CD14-positive monocyte (primary cell): ENCODE measurements around the gene ZC3H12C. TPM values are rescaled to one million over a fixed set of nuclear protein-coding genes. Genes with fewer than 3 reads are reported as not detected.

Experiments
- DNase-seq, 3 donors: peaks; one replicate each; pipeline ENCODE4 v3.0.0-alpha.2; 2011 to 2022
- H2AFZ ChIP-seq: 2 replicates; pipeline ENCODE4 v1.6.0; 2012; ENCODE audit warnings: mild to moderate bottlenecking, low read depth, low read length, inconsistent platforms; ENCODE audit not compliant: insufficient read depth, poor library complexity, severe bottlenecking
- H3K27ac ChIP-seq, 2 donors: 1 replicate in 1 of 2; 2 replicates in 1 of 2; pipeline ENCODE4 v1.5.1; 2012 to 2013; ENCODE audit warnings: low read length in 2 of 2, control low read depth in 1 of 2, inconsistent platforms in 1 of 2, low read depth in 1 of 2, mild to moderate bottlenecking in 1 of 2
- H3K27me3 ChIP-seq, 2 donors: one replicate each; pipeline versions ENCODE4 v1.6.0 to v1.6.1; 2011 to 2013; ENCODE audit warnings: low read length in 2 of 2; ENCODE audit not compliant: control insufficient read depth in 2 of 2, insufficient read depth in 2 of 2
- H3K36me3 ChIP-seq, 2 donors: replicated peaks in 1 of 2; 1 replicate in 1 of 2; 2 replicates in 1 of 2; pipeline versions ENCODE4 v1.5.1 to v1.6.1; 2012 to 2013; ENCODE audit warnings: low read length in 2 of 2, control low read depth in 1 of 2, inconsistent platforms in 1 of 2, mild to moderate bottlenecking in 1 of 2; ENCODE audit not compliant: insufficient read depth in 2 of 2, control insufficient read depth in 1 of 2
- H3K4me1 ChIP-seq, 2 donors: 1 replicate in 1 of 2; 2 replicates in 1 of 2; pipeline versions ENCODE4 v1.5.1 to v1.6.1; 2012 to 2013; ENCODE audit warnings: low read length in 2 of 2, control low read depth in 1 of 2, inconsistent platforms in 1 of 2, mild to moderate bottlenecking in 1 of 2, moderate library complexity in 1 of 2; ENCODE audit not compliant: insufficient read depth in 2 of 2, control insufficient read depth in 1 of 2
- H3K4me2 ChIP-seq: replicated peaks from 2 replicates; pipeline ENCODE3; 2012; ENCODE audit warnings: low read length, moderate library complexity, mild to moderate bottlenecking; ENCODE audit not compliant: poor library complexity, severe bottlenecking; ENCODE audit errors: extremely low read depth
- H3K4me3 ChIP-seq, 3 experiments: fragments of 200-600 bp in 1 of 3; sonication (generic) in 1 of 3; replicated peaks in 1 of 3; 1 replicate in 2 of 3; 2 replicates in 1 of 3; pipeline ENCODE4 v1.5.1; 2011 to 2013; ENCODE audit warnings: low read length in 3 of 3, mild to moderate bottlenecking in 3 of 3, control low read depth in 2 of 3, low read depth in 2 of 3, inconsistent platforms in 1 of 3, moderate library complexity in 1 of 3
- H3K79me2 ChIP-seq: 2 replicates; pipeline ENCODE4 v1.6.0; 2012; ENCODE audit warnings: mild to moderate bottlenecking, control low read depth, inconsistent platforms, low read length, moderate library complexity; ENCODE audit not compliant: insufficient read depth
- H3K9ac ChIP-seq: 2 replicates; pipeline ENCODE4 v1.6.0; 2017; ENCODE audit warnings: low read length, mild to moderate bottlenecking; ENCODE audit not compliant: insufficient read depth, poor library complexity, severe bottlenecking
- H3K9me3 ChIP-seq, 2 donors: replicated peaks in 1 of 2; 1 replicate in 1 of 2; 2 replicates in 1 of 2; pipeline versions ENCODE4 v1.5.1 to v1.6.1; 2012 to 2013; ENCODE audit warnings: low read length in 2 of 2, control low read depth in 1 of 2; ENCODE audit not compliant: control insufficient read depth in 1 of 2, insufficient read depth in 1 of 2
- H4K20me1 ChIP-seq: 2 replicates; pipeline ENCODE4 v1.6.0; 2012; ENCODE audit warnings: mild to moderate bottlenecking, low read length, control low read depth, moderate library complexity; ENCODE audit not compliant: insufficient read depth
- H3K27ac Mint-ChIP-seq, 7 donors: one replicate each; pipeline ENCODE4 v1.8.0; 2020; ENCODE audit warnings: mild to moderate bottlenecking in 7 of 7, mixed read lengths in 7 of 7, moderate library complexity in 6 of 7, inconsistent platforms in 2 of 7
- H3K27me3 Mint-ChIP-seq, 3 donors: one replicate each; pipeline ENCODE4 v1.8.0; 2021 to 2022; ENCODE audit warnings: low read depth in 3 of 3, mild to moderate bottlenecking in 3 of 3, mixed read lengths in 3 of 3, moderate library complexity in 3 of 3, inconsistent platforms in 1 of 3
- H3K36me3 Mint-ChIP-seq, 2 donors: one replicate each; pipeline ENCODE4 v1.8.0; 2020; ENCODE audit warnings: mixed read lengths in 2 of 2, inconsistent platforms in 1 of 2, mild to moderate bottlenecking in 1 of 2
- H3K4me1 Mint-ChIP-seq: one replicate; pipeline ENCODE4 v1.8.0; 2020; ENCODE audit warnings: mild to moderate bottlenecking, mixed read lengths
- H3K4me3 Mint-ChIP-seq, 2 donors: one replicate each; pipeline ENCODE4 v1.8.0; 2020; ENCODE audit warnings: mild to moderate bottlenecking in 2 of 2, mixed read lengths in 2 of 2, moderate library complexity in 1 of 2
- H3K9me3 Mint-ChIP-seq, 7 donors: one replicate each; pipeline ENCODE4 v1.8.0; 2020 to 2022; ENCODE audit warnings: mixed read lengths in 7 of 7, mild to moderate bottlenecking in 6 of 7, moderate library complexity in 6 of 7, inconsistent platforms in 2 of 7
- WGBS: methylation state at CpG from one replicate; pipeline ENCODE4 v1.1.5; 2013; ENCODE audit warnings: missing lambda C conversion rate; ENCODE audit not compliant: insufficient coverage; 5-methylcytosine and 5-hydroxymethylcytosine counted together
- intact Hi-C, 2 donors: fragments of 100-400 bp; cut with micrococcal nuclease; formaldehyde crosslinking; loops; one replicate each; pipeline versions ENCODE4 v1.15.0 to v1.15.1; 2023
- polyA plus RNA-seq, 3 donors: library from polyadenylated mRNA; depleted of rRNA in 1 of 3; unstranded in 2 of 3; stranded (reverse) in 1 of 3; fragments of 300-500 nt in 2 of 3; fragments of >200 nt in 1 of 3; fragmentation: Illumina TruSeq in 2 of 3; gene quantifications; 1 replicate in 2 of 3; 2 replicates in 1 of 3; pipeline ENCODE4 v1.2.3, GENCODE V29; 2012 to 2021
- TF ChIP-seq, protein P1 (sequence below): fragments of 200-600 bp; IDR thresholded peaks from one replicate; pipeline ENCODE4 v1.8.0; 2022; ENCODE audit warnings: antibody characterized with exemption, mild to moderate bottlenecking

ZC3H12C gene
- polyA plus RNA-seq, 3 donors = 0.47 to 2.6 (median 0.73) TPM

GRCh38 chr11:110087812-110088534 lies 5.2 kb upstream of the ZC3H12C start:
- H3K27me3 Mint-ChIP-seq = peaks cover 4 to 14% (median 9%) of the 10 kb centered on the region in 3 donors
- H3K4me3 Mint-ChIP-seq = no peak overlapping the region
- peak overlapping the region in 1 of 2 donors; percentile 71 for H3K27ac ChIP-seq
- H3K4me1 ChIP-seq = peaks cover 12 to 19% of the 10 kb centered on the region in 2 donors
- H2AFZ ChIP-seq = no peak overlapping the region
- H4K20me1 ChIP-seq = no peaks in the 10 kb centered on the region
- no peaks in the 10 kb centered on the region for H3K36me3 ChIP-seq
- H3K4me3 ChIP-seq = no peak overlapping the region
- H3K36me3 Mint-ChIP-seq = no peaks in the 10 kb centered on the region
- H3K9me3 ChIP-seq = no peaks in the 10 kb centered on the region
- no peaks in the 10 kb centered on the region for H3K79me2 ChIP-seq
- peak overlapping the region in 6 of 7 donors; percentile 7 to 90 (median 70) for H3K27ac Mint-ChIP-seq
- TF ChIP-seq, protein P1, sequence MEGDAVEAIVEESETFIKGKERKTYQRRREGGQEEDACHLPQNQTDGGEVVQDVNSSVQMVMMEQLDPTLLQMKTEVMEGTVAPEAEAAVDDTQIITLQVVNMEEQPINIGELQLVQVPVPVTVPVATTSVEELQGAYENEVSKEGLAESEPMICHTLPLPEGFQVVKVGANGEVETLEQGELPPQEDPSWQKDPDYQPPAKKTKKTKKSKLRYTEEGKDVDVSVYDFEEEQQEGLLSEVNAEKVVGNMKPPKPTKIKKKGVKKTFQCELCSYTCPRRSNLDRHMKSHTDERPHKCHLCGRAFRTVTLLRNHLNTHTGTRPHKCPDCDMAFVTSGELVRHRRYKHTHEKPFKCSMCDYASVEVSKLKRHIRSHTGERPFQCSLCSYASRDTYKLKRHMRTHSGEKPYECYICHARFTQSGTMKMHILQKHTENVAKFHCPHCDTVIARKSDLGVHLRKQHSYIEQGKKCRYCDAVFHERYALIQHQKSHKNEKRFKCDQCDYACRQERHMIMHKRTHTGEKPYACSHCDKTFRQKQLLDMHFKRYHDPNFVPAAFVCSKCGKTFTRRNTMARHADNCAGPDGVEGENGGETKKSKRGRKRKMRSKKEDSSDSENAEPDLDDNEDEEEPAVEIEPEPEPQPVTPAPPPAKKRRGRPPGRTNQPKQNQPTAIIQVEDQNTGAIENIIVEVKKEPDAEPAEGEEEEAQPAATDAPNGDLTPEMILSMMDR = no peak
- no peaks in the 10 kb centered on the region for H3K27me3 ChIP-seq
- H3K4me2 ChIP-seq = no peak overlapping the region
- DNase-seq = peak; percentile 35 to 70 (median 36)
- H3K4me1 Mint-ChIP-seq = peaks cover 24% of the 10 kb centered on the region
- intact Hi-C loops = loop anchor here in 1 of 2 donors (5.0 kb wide), 2 partner anchors 61 to 141 kb away; no protein-coding TSS in a partner anchor
- 100% methylated on average over 1 of the region's 5 CpGs for WGBS
- H3K9me3 Mint-ChIP-seq = peaks cover 0 to 3% (median 2%) of the 10 kb centered on the region in 7 donors
- H3K9ac ChIP-seq = no peak overlapping the region

GRCh38 chr11:110088535-110089344 lies 4.5 kb upstream of the ZC3H12C start:
- no peaks in the 10 kb centered on the region for H4K20me1 ChIP-seq
- peaks cover 12 to 19% of the 10 kb centered on the region in 2 donors for H3K4me1 ChIP-seq
- TF ChIP-seq, protein P1 = no peak
- H3K4me3 Mint-ChIP-seq = no peak overlapping the region
- no peaks in the 10 kb centered on the region for H3K9me3 ChIP-seq
- no peak overlapping the region for H2AFZ ChIP-seq
- H3K79me2 ChIP-seq = peaks cover 3% of the 10 kb centered on the region
- no peaks in the 10 kb centered on the region for H3K27me3 ChIP-seq
- no CpG with 5 or more reads among the region's 5 CpGs for WGBS
- no peaks in the 10 kb centered on the region for H3K36me3 ChIP-seq
- H3K4me3 ChIP-seq = no peak overlapping the region
- H3K9me3 Mint-ChIP-seq = peaks cover 0 to 3% (median 2%) of the 10 kb centered on the region in 7 donors
- no peak overlapping the region for H3K4me2 ChIP-seq
- DNase-seq = no peak
- H3K27ac ChIP-seq = no peak overlapping the region
- peak overlapping the region in 2 of 7 donors; percentile 55 to 67 for H3K27ac Mint-ChIP-seq
- H3K36me3 Mint-ChIP-seq = no peaks in the 10 kb centered on the region
- peaks cover 25% of the 10 kb centered on the region for H3K4me1 Mint-ChIP-seq
- intact Hi-C loops = loop anchor here in 1 of 2 donors (5.0 kb wide), 2 partner anchors 61 to 141 kb away; no protein-coding TSS in a partner anchor
- H3K9ac ChIP-seq = no peak overlapping the region
- H3K27me3 Mint-ChIP-seq = peaks cover 4 to 14% (median 10%) of the 10 kb centered on the region in 3 donors
